Measurements from ENCODE around the gene SAMD4A. TPM values are rescaled to one million over a fixed set of nuclear protein-coding genes. Genes with fewer than 3 reads are reported as not detected.
"Not testable (repeated sequence)": the region's sequence is repeated elsewhere in the genome, so short reads cannot be mapped to it uniquely, and the experiment has no call there.

The SAMD4A gene
- total and polyA plus RNA-seq, 2 donors (not counting 1 experiment from before 2014, with no cell fraction given): 9.3 to 39.8 TPM

- H2AFZ ChIP-seq (ENCODE audit: low read length): no peak overlapping the region
- no peak overlapping the region for H3K4me3 ChIP-seq (replicated peaks in 1 of 4; ENCODE audit: control extremely low read depth in 1 of 4, insufficient read depth in 1 of 4, low read depth in 3 of 4, low read length in 4 of 4)
- no peak overlapping the region for H3K9ac ChIP-seq (ENCODE audit: insufficient read depth, low read length)
- peak overlapping the region; percentile 11 for H3K27ac ChIP-seq (ENCODE audit: insufficient read depth, low read length)
- H3K36me3 ChIP-seq (ENCODE audit: control insufficient read depth, insufficient read depth, low read length): no peaks in the 10 kb centered on the region
- H4K20me1 ChIP-seq (ENCODE audit: control insufficient read depth, extremely low read depth, insufficient read depth, low read length): no peaks in the 10 kb centered on the region
- H3K4me1 ChIP-seq (ENCODE audit: control insufficient read depth, extremely low read depth, insufficient read depth, low read length): peaks cover 22% of the 10 kb centered on the region
- H3K79me2 ChIP-seq (ENCODE audit: control insufficient read depth, insufficient read depth, low read length): peaks cover 79% of the 10 kb centered on the region
- no peak for DNase-seq (ENCODE audit: low read depth in 2 of 2)
- H3K9me3 ChIP-seq (ENCODE audit: control insufficient read depth, insufficient read depth, low read depth, low read length): no peaks in the 10 kb centered on the region
- no peak for TF ChIP-seq EZH2 (IDR thresholded peaks at IDR 0.05; ENCODE audit: low read length, missing control alignments)
- TF ChIP-seq, protein P1, sequence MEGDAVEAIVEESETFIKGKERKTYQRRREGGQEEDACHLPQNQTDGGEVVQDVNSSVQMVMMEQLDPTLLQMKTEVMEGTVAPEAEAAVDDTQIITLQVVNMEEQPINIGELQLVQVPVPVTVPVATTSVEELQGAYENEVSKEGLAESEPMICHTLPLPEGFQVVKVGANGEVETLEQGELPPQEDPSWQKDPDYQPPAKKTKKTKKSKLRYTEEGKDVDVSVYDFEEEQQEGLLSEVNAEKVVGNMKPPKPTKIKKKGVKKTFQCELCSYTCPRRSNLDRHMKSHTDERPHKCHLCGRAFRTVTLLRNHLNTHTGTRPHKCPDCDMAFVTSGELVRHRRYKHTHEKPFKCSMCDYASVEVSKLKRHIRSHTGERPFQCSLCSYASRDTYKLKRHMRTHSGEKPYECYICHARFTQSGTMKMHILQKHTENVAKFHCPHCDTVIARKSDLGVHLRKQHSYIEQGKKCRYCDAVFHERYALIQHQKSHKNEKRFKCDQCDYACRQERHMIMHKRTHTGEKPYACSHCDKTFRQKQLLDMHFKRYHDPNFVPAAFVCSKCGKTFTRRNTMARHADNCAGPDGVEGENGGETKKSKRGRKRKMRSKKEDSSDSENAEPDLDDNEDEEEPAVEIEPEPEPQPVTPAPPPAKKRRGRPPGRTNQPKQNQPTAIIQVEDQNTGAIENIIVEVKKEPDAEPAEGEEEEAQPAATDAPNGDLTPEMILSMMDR (conservative IDR thresholded peaks at IDR 0.05 in 1 of 2, IDR thresholded peaks at IDR 0.05 in 1 of 2; ENCODE audit: low read depth in 1 of 2, low read length in 2 of 2): no peak
- no peaks in the 10 kb centered on the region for H3K27me3 ChIP-seq (ENCODE audit: control insufficient read depth, insufficient read depth, low read length)
- H3K4me2 ChIP-seq (ENCODE audit: extremely low read depth, insufficient read depth, low read length): no peak overlapping the region
Observed at GRCh38 chr14:54622192-54622958, 55.4 kb downstream of the SAMD4A start.

- Histone ChIP-seq H3K36me3 (ENCODE audit: control insufficient read depth, insufficient read depth, low read length) (no peaks in the 10 kb centered on the region), H3K4me3 (replicated peaks in 1 of 4; ENCODE audit: control extremely low read depth in 1 of 4, insufficient read depth in 1 of 4, low read depth in 3 of 4, low read length in 4 of 4) (no peak overlapping the region), H3K9me3 (ENCODE audit: control insufficient read depth, insufficient read depth, low read depth, low read length) (no peaks in the 10 kb centered on the region), H3K27ac (ENCODE audit: insufficient read depth, low read length) (no peak overlapping the region), H4K20me1 (ENCODE audit: control insufficient read depth, extremely low read depth, insufficient read depth, low read length) (no peaks in the 10 kb centered on the region), H2AFZ (ENCODE audit: low read length) (no peak overlapping the region), H3K27me3 (ENCODE audit: control insufficient read depth, insufficient read depth, low read length) (no peaks in the 10 kb centered on the region), H3K4me2 (ENCODE audit: extremely low read depth, insufficient read depth, low read length) (no peak overlapping the region), H3K79me2 (ENCODE audit: control insufficient read depth, insufficient read depth, low read length) (peaks cover 81% of the 10 kb centered on the region), H3K9ac (ENCODE audit: insufficient read depth, low read length) (no peak overlapping the region), H3K4me1 (ENCODE audit: control insufficient read depth, extremely low read depth, insufficient read depth, low read length) (peaks cover 31% of the 10 kb centered on the region)
- no peak for DNase-seq (ENCODE audit: low read depth in 2 of 2)
- TF ChIP-seq EZH2 (IDR thresholded peaks at IDR 0.05; ENCODE audit: low read length, missing control alignments): no peak
- TF ChIP-seq, protein P1 (conservative IDR thresholded peaks at IDR 0.05 in 1 of 2, IDR thresholded peaks at IDR 0.05 in 1 of 2; ENCODE audit: low read depth in 1 of 2, low read length in 2 of 2): no peak
Observed at GRCh38 chr14:54623279-54624004, 56.5 kb downstream of the SAMD4A start.

DNA sequence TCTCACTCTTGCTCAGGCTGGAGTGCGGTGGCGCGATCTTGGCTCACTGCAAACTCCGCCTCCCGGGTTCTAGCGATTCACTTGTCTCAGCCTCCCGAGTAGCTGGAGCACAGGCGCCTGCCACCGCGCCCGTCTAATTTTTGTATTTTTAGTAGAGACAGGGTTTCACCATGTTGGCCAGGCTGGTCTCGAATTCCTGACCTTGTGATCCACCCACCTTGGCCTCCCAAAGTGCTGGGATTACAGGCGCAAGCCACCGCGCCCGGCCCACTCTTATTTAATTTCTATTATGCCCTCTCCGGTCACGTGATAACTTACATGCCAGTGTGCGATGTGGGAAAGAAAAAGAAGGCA, 57.1 kb downstream of the SAMD4A start:
- H3K4me2 ChIP-seq (ENCODE audit: extremely low read depth, insufficient read depth, low read length); H3K27ac ChIP-seq (ENCODE audit: insufficient read depth, low read length); H4K20me1 ChIP-seq (ENCODE audit: control insufficient read depth, extremely low read depth, insufficient read depth, low read length); H3K27me3 ChIP-seq (ENCODE audit: control insufficient read depth, insufficient read depth, low read length); H3K36me3 ChIP-seq (ENCODE audit: control insufficient read depth, insufficient read depth, low read length); H3K9me3 ChIP-seq (ENCODE audit: control insufficient read depth, insufficient read depth, low read depth, low read length); DNase-seq (ENCODE audit: low read depth in 2 of 2); H2AFZ ChIP-seq (ENCODE audit: low read length); H3K9ac ChIP-seq (ENCODE audit: insufficient read depth, low read length); H3K4me3 ChIP-seq (replicated peaks in 1 of 4; ENCODE audit: control extremely low read depth in 1 of 4, insufficient read depth in 1 of 4, low read depth in 3 of 4, low read length in 4 of 4): not testable (repeated sequence)
- Histone ChIP-seq H3K79me2 (ENCODE audit: control insufficient read depth, insufficient read depth, low read length) (peaks cover 84% of the 10 kb centered on the region), H3K4me1 (ENCODE audit: control insufficient read depth, extremely low read depth, insufficient read depth, low read length) (peaks cover 34% of the 10 kb centered on the region)

Measured in fibroblast of lung (primary cell).